ENCODE data around the gene COA1. TPM values are rescaled to one million over a fixed set of nuclear protein-coding genes. Genes with fewer than 3 reads are reported as not detected.

COA1 gene
- total and polyA plus RNA-seq, 8 donors: 41.5 to 89.2 (median 75.6) TPM

GRCh38 chr7:43700059-43700501 lies 29.2 kb downstream of the COA1 start:
- H3K4me3 ChIP-seq: no peak overlapping the region
- peaks cover 0 to 2% of the 10 kb centered on the region in 2 donors for H3K36me3 ChIP-seq
- no peak overlapping the region for H3K27ac ChIP-seq
- H3K4me1 ChIP-seq: peaks cover 0 to 15% of the 10 kb centered on the region in 2 donors
- intact Hi-C loops (cut with DNase I): no loop called here
- ATAC-seq (peak; percentile 89), DNase-seq (peak in 2 of 4 donors; percentile 36 to 59)
- peak; percentile 50 to 52 for TF ChIP-seq CTCF (IDR thresholded peaks at IDR 0.05)
- H3K9me3 ChIP-seq: no peaks in the 10 kb centered on the region
- no peaks in the 10 kb centered on the region for H3K27me3 ChIP-seq

GRCh38 chr7:43698460-43699255 lies 30.7 kb downstream of the COA1 start:
- Histone ChIP-seq H3K4me3 (no peak overlapping the region), H3K36me3 (no peaks in the 10 kb centered on the region), H3K4me1 (peaks cover 0 to 15% of the 10 kb centered on the region in 2 donors), H3K9me3 (no peaks in the 10 kb centered on the region), H3K27me3 (no peaks in the 10 kb centered on the region), H3K27ac (no peak overlapping the region)
- no peak for TF ChIP-seq CTCF (IDR thresholded peaks at IDR 0.05)
- ATAC-seq (no peak), DNase-seq (no peak)
- intact Hi-C loops (cut with DNase I): loop anchor here in 1 of 2 donors (2.0 kb wide), 1 partner anchor 116 kb away; the partner anchor contains the start of gene STK17A

GRCh38 chr7:43697690-43698089 lies 31.6 kb downstream of the COA1 start:
- no peak for TF ChIP-seq CTCF (IDR thresholded peaks at IDR 0.05)
- Histone ChIP-seq H3K9me3 (no peaks in the 10 kb centered on the region), H3K27ac (no peak overlapping the region), H3K27me3 (no peaks in the 10 kb centered on the region), H3K36me3 (no peaks in the 10 kb centered on the region), H3K4me3 (no peak overlapping the region), H3K4me1 (peaks cover 0 to 15% of the 10 kb centered on the region in 2 donors)
- ATAC-seq (no peak), DNase-seq (no peak)
- intact Hi-C loops (cut with DNase I): loop anchor here in 1 of 2 donors (2.0 kb wide), 1 partner anchor 115 kb away; the partner anchor contains the start of gene STK17A

- Histone ChIP-seq H3K27ac (no peak overlapping the region), H3K36me3 (no peaks in the 10 kb centered on the region), H3K4me3 (no peak overlapping the region), H3K9me3 (no peaks in the 10 kb centered on the region), H3K27me3 (no peaks in the 10 kb centered on the region), H3K4me1 (peaks cover 0 to 15% of the 10 kb centered on the region in 2 donors)
- no peak for ATAC-seq
- DNase-seq: no peak
- intact Hi-C loops (cut with DNase I): no loop called here
- no peak for TF ChIP-seq CTCF (IDR thresholded peaks at IDR 0.05)
Measured at GRCh38 chr7:43695365-43695764, 34.0 kb downstream of the COA1 start.

- H3K4me1 ChIP-seq: peaks cover 0 to 6% of the 10 kb centered on the region in 2 donors
- TF ChIP-seq CTCF (IDR thresholded peaks at IDR 0.05): no peak
- intact Hi-C loops (cut with DNase I): no loop called here
- no peaks in the 10 kb centered on the region for H3K27me3 ChIP-seq
- no peak overlapping the region for H3K27ac ChIP-seq
- ATAC-seq: peak; percentile 19
- H3K4me3 ChIP-seq: no peak overlapping the region
- no peak for DNase-seq
- H3K36me3 ChIP-seq: no peaks in the 10 kb centered on the region
- H3K9me3 ChIP-seq: no peaks in the 10 kb centered on the region
Measured at GRCh38 chr7:43694399-43694748, 34.9 kb downstream of the COA1 start.
